Motor neuron (in vitro differentiated cells): ENCODE results near the gene TTC9C. TPM values are rescaled to one million over a fixed set of nuclear protein-coding genes. Genes with fewer than 3 reads are reported as not detected.
"Not testable (repeated sequence)": the region's sequence is repeated elsewhere in the genome, so short reads cannot be mapped to it uniquely, and the experiment has no call there.

ENCODE experiments used
- ATAC-seq, 8 experiments: fragments of 200-7000 bp; cut with Tn5 transposase; replicated peaks in 6 of 8; 2 replicates each; pipeline ENCODE4 v1.8.0; 2021; ENCODE audit warnings: mild to moderate bottlenecking in 8 of 8, moderate library complexity in 8 of 8
- H3K27ac ChIP-seq, 2 donors: fragments of 250-450 bp; sonication (Bioruptor Pico); 2 replicates each; pipeline ENCODE4 v1.9.0; 2021; ENCODE audit warnings: antibody characterized with exemption in 2 of 2, mild to moderate bottlenecking in 2 of 2, moderate library complexity in 1 of 2
- H3K4me1 ChIP-seq, 2 donors: fragments of 250-450 bp; sonication (Bioruptor Pico); replicated peaks in 1 of 2; 2 replicates each; pipeline ENCODE4 v1.6.1; 2021; ENCODE audit warnings: antibody characterized with exemption in 2 of 2, mild to moderate bottlenecking in 2 of 2, moderate library complexity in 1 of 2
- H3K4me3 ChIP-seq, 5 donors: fragments of 250-450 bp; sonication (Bioruptor Pico); 2 replicates each; pipeline ENCODE4 v1.9.0; 2021; ENCODE audit warnings: antibody characterized with exemption in 5 of 5, mild to moderate bottlenecking in 5 of 5, moderate library complexity in 4 of 5
- WGBS, 10 experiments: fragments of 450-650 bp; shearing (Covaris generic); methylation state at CpG; one replicate each; pipeline ENCODE4 v1.0.0; 2022; 5-methylcytosine and 5-hydroxymethylcytosine counted together
- in situ Hi-C, 9 experiments: fragments of 400-800 bp; cut with MboI; loops; one replicate each; pipeline ENCODE4 v1.15.0; 2021; ENCODE audit warnings: low sequenced_read_pairs in 9 of 9, low pct_unique_long_range_greater_than_20kb in 2 of 9; ENCODE audit not compliant: unreplicated experiment in 9 of 9
- total RNA-seq, 8 experiments: library from RNA; unstranded; fragments of 300-600 nt; gene quantifications; 2 replicates each; pipeline versions ENCODE4 v1.2.3 to v1.2.4, GENCODE V29; 2022

TTC9C gene
- total RNA-seq, 8 experiments from 2014 or later: 41.6 to 67.2 (median 48.7) TPM

- Histone ChIP-seq H3K27ac (no peak overlapping the region), H3K4me1 (peaks cover 10% of the 10 kb centered on the region in 2 donors), H3K4me3 (no peak overlapping the region)
- ATAC-seq: no peak
- in situ Hi-C loops: no loop called here
- 0 to 100% (median 100%) methylated on average over 1 to 2 of the region's 2 CpGs; no CpG with 5 or more reads in 3 of the 10 experiments for WGBS, 10 experiments
Observed at GRCh38 chr11:62732830-62733229, 4.5 kb downstream of the TTC9C start.

GRCh38 chr11:62737196-62737595, 8.9 kb downstream of the TTC9C start:
- no peaks in the 10 kb centered on the region for H3K4me1 ChIP-seq
- no peak overlapping the region for H3K27ac ChIP-seq
- in situ Hi-C loops: no loop called here

GRCh38 chr11:62747475-62748160, 19.3 kb downstream of the TTC9C start:
- peak in 6 of 8 experiments; percentile 9 to 50 (median 32) for ATAC-seq
- Histone ChIP-seq H3K4me1 (peaks cover 0 to 8% of the 10 kb centered on the region in 2 donors), H3K27ac (no peak overlapping the region), H3K4me3 (no peak overlapping the region)
- in situ Hi-C loops: no loop called here
- WGBS, 10 experiments: 45 to 93% (median 84%) methylated on average over 1 to 9 of the region's 9 CpGs; no CpG with 5 or more reads in 3 of the 10 experiments

More at GRCh38 chr11:62737196-62737595, 8.9 kb downstream of the TTC9C start:
- no peak overlapping the region for H3K4me3 ChIP-seq
- no peak for ATAC-seq

- ATAC-seq, H3K27ac ChIP-seq: not testable (repeated sequence)
- WGBS, 10 experiments: 100% methylated on average over 1 to 4 of the region's 5 CpGs; no CpG with 5 or more reads in 3 of the 10 experiments
Observed at GRCh38 chr11:62749931-62750330, 21.6 kb downstream of the TTC9C start.

GRCh38 chr11:62752177-62752785, 24.0 kb downstream of the TTC9C start:
- 90 to 100% (median 98%) methylated on average over 2 to 13 of the region's 14 CpGs; no CpG with 5 or more reads in 6 of the 10 experiments for WGBS, 10 experiments
- peaks cover 10 to 11% of the 10 kb centered on the region in 2 donors for H3K4me1 ChIP-seq
- H3K4me3 ChIP-seq: no peak overlapping the region
- no peak for ATAC-seq
- H3K27ac ChIP-seq: no peak overlapping the region
- in situ Hi-C loops: no loop called here

More at GRCh38 chr11:62749931-62750330, 21.6 kb downstream of the TTC9C start:
- H3K4me3 ChIP-seq, in situ Hi-C loops: not testable (repeated sequence)
- H3K4me1 ChIP-seq: peaks cover 8 to 13% of the 10 kb centered on the region in 2 donors

GRCh38 chr11:62752994-62753735, 24.9 kb downstream of the TTC9C start:
- peaks cover 5 to 10% of the 10 kb centered on the region in 2 donors for H3K4me1 ChIP-seq
- peak overlapping the region in 1 of 2 donors; percentile 98 for H3K27ac ChIP-seq
- 30 to 100% (median 73%) methylated on average over 2 to 6 of the region's 15 CpGs; no CpG with 5 or more reads in 4 of the 10 experiments for WGBS, 10 experiments
- in situ Hi-C loops: no loop called here
- peak overlapping the region; percentile 88 to 98 (median 97) for H3K4me3 ChIP-seq
- no peak for ATAC-seq

GRCh38 chr11:62753736-62754603, 25.7 kb downstream of the TTC9C start, which contains the start of gene ZBTB3:
Gene ZBTB3 (minus strand): TSS chr11:62754160. CDS start chr11:62753664, 496 bp downstream.
- ATAC-seq: peak; percentile 96 to 98 (median 97)
- in situ Hi-C loops: no loop called here
- H3K4me1 ChIP-seq: peaks cover 5 to 10% of the 10 kb centered on the region in 2 donors
- peak within 1 kb of the TSS; percentile 98 for H3K27ac ChIP-seq
- 0 to 1% (median 0%) methylated on average over 1 to 28 of the region's 47 CpGs; no CpG with 5 or more reads in 3 of the 10 experiments for WGBS, 10 experiments
- peak within 1 kb of the TSS; percentile 88 to 98 (median 97) for H3K4me3 ChIP-seq

GRCh38 chr11:62755086-62755615, 26.9 kb downstream of the TTC9C start:
- 0 to 93% (median 81%) methylated on average over 1 to 7 of the region's 10 CpGs; no CpG with 5 or more reads in 1 of the 10 experiments for WGBS, 10 experiments
- H3K4me1 ChIP-seq: peaks cover 5 to 10% of the 10 kb centered on the region in 2 donors
- in situ Hi-C loops: no loop called here
- H3K4me3 ChIP-seq: no peak overlapping the region
- H3K27ac ChIP-seq: peak overlapping the region in 1 of 2 donors; percentile 98
- ATAC-seq: no peak

- H3K4me3 ChIP-seq: no peak overlapping the region
- no peak for ATAC-seq
- peaks cover 11 to 19% of the 10 kb centered on the region in 2 donors for H3K4me1 ChIP-seq
- in situ Hi-C loops: no loop called here
- 30 to 73% (median 44%) methylated on average over 2 to 7 of the region's 9 CpGs for WGBS, 10 experiments
- H3K27ac ChIP-seq: no peak overlapping the region
Observed at GRCh38 chr11:62757846-62758788, 29.8 kb downstream of the TTC9C start.

- H3K4me1 ChIP-seq, in situ Hi-C loops, ATAC-seq: not testable (repeated sequence)
- Histone ChIP-seq H3K4me3 (peak overlapping the region; percentile 58 to 72 (median 62)), H3K27ac (peak overlapping the region; percentile 67 to 73)
- 11 to 100% (median 64%) methylated on average over 1 to 7 of the region's 9 CpGs; no CpG with 5 or more reads in 2 of the 10 experiments for WGBS, 10 experiments
Observed at GRCh38 chr11:62760867-62761227, 32.6 kb downstream of the TTC9C start.

GRCh38 chr11:62770778-62771143, 42.5 kb downstream of the TTC9C start:
- in situ Hi-C loops: no loop called here
- Histone ChIP-seq H3K4me1 (peaks cover 15 to 19% of the 10 kb centered on the region in 2 donors), H3K27ac (peak overlapping the region; percentile 2 to 87), H3K4me3 (peak overlapping the region; percentile 55 to 89 (median 67))
- ATAC-seq: peak in 6 of 8 experiments; percentile 0 to 15 (median 4)
- WGBS, 10 experiments: 0 to 16% (median 4%) methylated on average over 2 to 18 of the region's 18 CpGs; no CpG with 5 or more reads in 1 of the 10 experiments
